ENCODE measurements around the gene ZNF658.
"Not testable (repeated sequence)": the region's sequence is repeated elsewhere in the genome, so short reads cannot be mapped to it uniquely, and the experiment has no call there.

The ZNF658 gene

DNA sequence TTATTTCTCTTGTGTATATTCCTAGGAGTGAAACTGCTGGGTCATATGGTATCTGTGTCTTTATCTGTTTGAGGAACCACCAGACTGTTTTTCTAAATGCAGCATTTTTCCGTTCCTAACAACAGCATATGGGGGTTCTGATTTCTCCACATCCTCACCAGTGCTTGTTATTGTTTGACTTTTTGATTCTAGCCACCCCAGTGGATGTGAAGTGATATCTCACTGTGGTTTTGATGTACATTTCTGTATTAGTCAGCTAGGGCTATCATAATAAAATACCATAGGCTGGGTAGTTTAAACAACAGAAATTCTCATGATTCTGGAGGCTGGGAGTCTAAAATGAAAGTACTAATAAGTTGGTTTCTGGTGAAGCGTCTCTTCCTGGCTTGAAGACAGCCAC is 9.0 kb downstream of the ZNF658 start:
- H3K9me3 ChIP-seq (ENCODE audit: insufficient read depth, low read depth, low read length); H3K27me3 ChIP-seq (ENCODE audit: insufficient read depth, low read length, poor library complexity, severe bottlenecking); H4K20me1 ChIP-seq (ENCODE audit: insufficient read depth, low read length, poor library complexity, severe bottlenecking); H3F3A ChIP-seq (ENCODE audit: low read depth); H2AFZ ChIP-seq (ENCODE audit: low read length); H3K79me2 ChIP-seq (ENCODE audit: insufficient read depth, low read length); H3K4me1 ChIP-seq (ENCODE audit: insufficient read depth, low read length, poor library complexity, severe bottlenecking); H3K4me2 ChIP-seq (ENCODE audit: low read depth, low read length, poor library complexity, severe bottlenecking); H3K9ac ChIP-seq (ENCODE audit: low read depth, low read length, poor library complexity, severe bottlenecking); H3K4me3 ChIP-seq (ENCODE audit: low read length, poor library complexity, severe bottlenecking); H3K9me2 ChIP-seq (replicated peaks; ENCODE audit: low read depth, low read length); H3K36me3 ChIP-seq (ENCODE audit: insufficient read depth, low read length): not testable (repeated sequence)

DNA sequence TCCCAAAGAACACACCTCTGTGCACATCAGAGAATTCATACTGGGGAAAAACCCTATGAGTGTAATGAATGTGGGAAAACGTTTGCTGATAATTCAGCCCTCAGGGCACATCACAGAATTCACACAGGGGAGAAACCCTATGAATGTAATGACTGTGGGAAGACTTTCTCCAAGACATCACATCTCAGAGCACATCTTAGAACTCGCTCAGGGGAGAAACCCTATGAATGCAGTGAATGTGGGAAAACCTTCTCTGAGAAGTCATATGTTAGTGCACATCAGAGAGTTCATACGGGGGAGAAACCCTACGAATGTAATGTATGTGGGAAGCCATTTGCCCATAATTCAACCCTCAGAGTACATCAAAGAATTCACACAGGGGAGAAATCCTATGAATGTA is 19.5 kb downstream of the ZNF658 start:
- not testable (repeated sequence) for H2AFZ ChIP-seq (ENCODE audit: low read length); H3K9me3 ChIP-seq (ENCODE audit: insufficient read depth, low read depth, low read length); H3K79me2 ChIP-seq (ENCODE audit: insufficient read depth, low read length); H3K4me3 ChIP-seq (ENCODE audit: low read length, poor library complexity, severe bottlenecking); H3K36me3 ChIP-seq (ENCODE audit: insufficient read depth, low read length); H4K20me1 ChIP-seq (ENCODE audit: insufficient read depth, low read length, poor library complexity, severe bottlenecking); H3K4me1 ChIP-seq (ENCODE audit: insufficient read depth, low read length, poor library complexity, severe bottlenecking); H3F3A ChIP-seq (ENCODE audit: low read depth); H3K27me3 ChIP-seq (ENCODE audit: insufficient read depth, low read length, poor library complexity, severe bottlenecking); H3K4me2 ChIP-seq (ENCODE audit: low read depth, low read length, poor library complexity, severe bottlenecking); H3K9ac ChIP-seq (ENCODE audit: low read depth, low read length, poor library complexity, severe bottlenecking); H3K9me2 ChIP-seq (replicated peaks; ENCODE audit: low read depth, low read length)

DNA sequence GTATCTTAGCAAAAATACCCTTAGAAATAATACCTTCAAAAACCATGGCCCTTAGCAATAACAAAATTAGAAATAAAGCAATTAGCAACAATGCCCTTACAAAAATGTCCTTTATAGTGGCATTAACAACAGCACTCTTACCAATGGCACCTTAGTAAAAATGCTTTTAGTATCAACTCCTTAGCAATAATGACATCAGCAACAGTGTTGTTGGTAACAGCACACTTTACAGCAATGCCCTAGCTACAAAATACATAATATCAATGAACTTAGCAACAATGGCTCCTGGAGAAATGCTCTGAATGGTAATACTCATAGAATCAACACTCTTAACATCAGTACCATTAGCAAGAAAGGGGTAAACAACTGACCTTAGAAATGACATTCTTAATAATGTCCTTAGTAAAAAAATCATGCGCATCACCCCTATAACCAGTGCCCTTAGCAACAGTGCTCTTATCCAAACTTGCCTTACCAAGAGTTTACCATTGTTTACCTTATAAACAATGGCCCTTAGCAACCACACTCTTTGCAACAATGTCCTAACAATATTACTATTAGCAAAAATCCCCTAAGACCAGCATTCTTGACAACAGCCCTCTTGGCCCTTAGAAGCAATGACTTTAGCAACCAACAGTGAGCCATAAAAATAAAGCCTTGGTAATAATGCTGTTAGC is 35.8 kb downstream of the ZNF658 start:
- H3K36me3 ChIP-seq (ENCODE audit: insufficient read depth, low read length); H3K27me3 ChIP-seq (ENCODE audit: insufficient read depth, low read length, poor library complexity, severe bottlenecking); H4K20me1 ChIP-seq (ENCODE audit: insufficient read depth, low read length, poor library complexity, severe bottlenecking); H3K79me2 ChIP-seq (ENCODE audit: insufficient read depth, low read length); H3K4me3 ChIP-seq (ENCODE audit: low read length, poor library complexity, severe bottlenecking); H3K4me2 ChIP-seq (ENCODE audit: low read depth, low read length, poor library complexity, severe bottlenecking); H3K9ac ChIP-seq (ENCODE audit: low read depth, low read length, poor library complexity, severe bottlenecking); H3K9me3 ChIP-seq (ENCODE audit: insufficient read depth, low read depth, low read length); H2AFZ ChIP-seq (ENCODE audit: low read length); H3F3A ChIP-seq (ENCODE audit: low read depth); H3K4me1 ChIP-seq (ENCODE audit: insufficient read depth, low read length, poor library complexity, severe bottlenecking); H3K9me2 ChIP-seq (replicated peaks; ENCODE audit: low read depth, low read length): not testable (repeated sequence)

DNA sequence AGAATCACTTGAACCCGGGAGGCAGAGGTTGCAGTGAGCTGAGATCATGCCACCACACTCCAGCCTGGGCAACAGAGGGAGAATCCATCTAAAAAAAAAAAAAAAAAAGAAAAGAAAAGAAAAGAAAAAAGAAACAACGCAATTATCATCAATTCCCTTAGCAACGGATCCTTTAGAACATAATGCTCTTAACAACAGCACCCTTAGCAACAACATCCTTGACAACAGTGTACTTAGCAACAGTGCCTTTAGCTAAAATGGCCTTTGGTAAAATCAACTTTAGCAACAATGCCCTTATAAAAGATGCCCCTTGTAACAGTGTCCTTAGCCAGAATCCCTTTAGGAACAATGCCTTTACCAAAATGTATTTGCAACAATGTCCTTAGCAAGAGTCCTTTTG is 37.1 kb downstream of the ZNF658 start:
- H3F3A ChIP-seq (ENCODE audit: low read depth); H3K36me3 ChIP-seq (ENCODE audit: insufficient read depth, low read length); H3K27me3 ChIP-seq (ENCODE audit: insufficient read depth, low read length, poor library complexity, severe bottlenecking); H4K20me1 ChIP-seq (ENCODE audit: insufficient read depth, low read length, poor library complexity, severe bottlenecking); H2AFZ ChIP-seq (ENCODE audit: low read length); H3K9me2 ChIP-seq (replicated peaks; ENCODE audit: low read depth, low read length); H3K79me2 ChIP-seq (ENCODE audit: insufficient read depth, low read length); H3K9me3 ChIP-seq (ENCODE audit: insufficient read depth, low read depth, low read length); H3K9ac ChIP-seq (ENCODE audit: low read depth, low read length, poor library complexity, severe bottlenecking); H3K4me2 ChIP-seq (ENCODE audit: low read depth, low read length, poor library complexity, severe bottlenecking); H3K4me1 ChIP-seq (ENCODE audit: insufficient read depth, low read length, poor library complexity, severe bottlenecking); H3K4me3 ChIP-seq (ENCODE audit: low read length, poor library complexity, severe bottlenecking): not testable (repeated sequence)

DNA sequence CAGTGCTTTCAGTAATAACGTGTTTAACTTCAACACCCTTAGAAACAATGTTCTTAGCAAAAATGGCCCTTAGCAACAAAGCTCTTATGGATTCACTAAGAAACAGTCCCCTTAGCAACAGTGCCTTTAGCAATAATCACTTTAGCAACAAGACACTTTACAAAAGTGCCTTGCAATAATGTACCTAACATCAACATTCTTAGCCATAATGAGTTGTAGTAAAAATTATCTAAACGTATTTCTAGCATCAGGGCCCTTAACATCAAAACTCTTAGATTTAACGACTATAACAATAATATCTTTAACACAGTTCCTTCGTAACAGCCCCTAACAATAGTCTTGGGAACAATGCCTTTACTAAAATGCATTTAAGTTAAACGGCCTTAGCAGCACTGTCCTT is 37.8 kb downstream of the ZNF658 start:
- not testable (repeated sequence) for H4K20me1 ChIP-seq (ENCODE audit: insufficient read depth, low read length, poor library complexity, severe bottlenecking); H3F3A ChIP-seq (ENCODE audit: low read depth); H3K36me3 ChIP-seq (ENCODE audit: insufficient read depth, low read length); H3K4me1 ChIP-seq (ENCODE audit: insufficient read depth, low read length, poor library complexity, severe bottlenecking); H3K9me2 ChIP-seq (replicated peaks; ENCODE audit: low read depth, low read length); H3K79me2 ChIP-seq (ENCODE audit: insufficient read depth, low read length); H3K9ac ChIP-seq (ENCODE audit: low read depth, low read length, poor library complexity, severe bottlenecking); H3K27me3 ChIP-seq (ENCODE audit: insufficient read depth, low read length, poor library complexity, severe bottlenecking); H2AFZ ChIP-seq (ENCODE audit: low read length); H3K4me3 ChIP-seq (ENCODE audit: low read length, poor library complexity, severe bottlenecking); H3K9me3 ChIP-seq (ENCODE audit: insufficient read depth, low read depth, low read length); H3K4me2 ChIP-seq (ENCODE audit: low read depth, low read length, poor library complexity, severe bottlenecking)

DNA sequence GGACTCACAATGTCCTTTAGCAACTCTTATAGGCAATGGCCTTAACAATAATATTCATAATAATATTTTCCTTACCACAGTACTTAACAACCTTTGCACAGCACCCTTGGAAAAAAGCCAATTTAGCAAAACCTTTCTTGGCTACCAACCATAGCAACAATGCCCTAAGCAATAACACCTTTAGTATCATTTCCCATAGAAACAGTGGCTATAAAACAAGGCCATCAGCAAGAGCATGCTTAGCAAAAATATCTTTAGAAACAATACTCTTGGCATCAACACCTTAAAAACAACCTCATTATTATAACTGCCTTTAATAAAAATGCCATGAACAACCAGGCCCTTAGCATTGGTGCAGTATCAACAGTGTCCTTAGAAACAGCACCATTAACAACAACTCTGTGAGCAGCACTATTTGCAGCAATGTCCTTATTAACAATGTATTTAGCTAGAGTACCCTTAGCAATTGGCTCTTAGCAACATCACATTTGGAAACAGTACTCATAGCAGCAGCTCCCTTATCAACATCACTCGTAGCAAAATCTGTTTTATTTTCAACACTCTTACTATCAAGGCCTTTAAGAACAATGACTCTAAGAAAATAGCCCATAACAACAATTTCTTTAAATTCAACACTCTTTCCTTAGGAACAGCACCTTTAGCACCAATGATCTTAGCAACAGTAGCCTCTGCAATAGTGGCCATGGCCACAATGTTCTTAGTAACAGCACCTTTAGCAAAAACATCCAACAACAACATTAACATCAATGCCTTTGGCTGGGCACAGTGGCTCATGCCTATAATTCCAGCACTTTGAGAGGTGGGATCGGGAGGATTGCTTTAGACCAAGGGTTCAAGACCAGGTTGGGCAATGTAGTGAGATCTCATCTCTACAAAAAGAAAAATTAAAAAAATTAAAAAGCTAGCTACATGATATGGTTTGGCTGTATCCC is 39.6 kb downstream of the ZNF658 start:
- not testable (repeated sequence) for H3K9me2 ChIP-seq (replicated peaks; ENCODE audit: low read depth, low read length); H3K9me3 ChIP-seq (ENCODE audit: insufficient read depth, low read depth, low read length); H3F3A ChIP-seq (ENCODE audit: low read depth); H2AFZ ChIP-seq (ENCODE audit: low read length); H3K79me2 ChIP-seq (ENCODE audit: insufficient read depth, low read length); H3K27me3 ChIP-seq (ENCODE audit: insufficient read depth, low read length, poor library complexity, severe bottlenecking); H3K9ac ChIP-seq (ENCODE audit: low read depth, low read length, poor library complexity, severe bottlenecking); H3K36me3 ChIP-seq (ENCODE audit: insufficient read depth, low read length); H4K20me1 ChIP-seq (ENCODE audit: insufficient read depth, low read length, poor library complexity, severe bottlenecking); H3K4me1 ChIP-seq (ENCODE audit: insufficient read depth, low read length, poor library complexity, severe bottlenecking); H3K4me2 ChIP-seq (ENCODE audit: low read depth, low read length, poor library complexity, severe bottlenecking); H3K4me3 ChIP-seq (ENCODE audit: low read length, poor library complexity, severe bottlenecking)

DNA sequence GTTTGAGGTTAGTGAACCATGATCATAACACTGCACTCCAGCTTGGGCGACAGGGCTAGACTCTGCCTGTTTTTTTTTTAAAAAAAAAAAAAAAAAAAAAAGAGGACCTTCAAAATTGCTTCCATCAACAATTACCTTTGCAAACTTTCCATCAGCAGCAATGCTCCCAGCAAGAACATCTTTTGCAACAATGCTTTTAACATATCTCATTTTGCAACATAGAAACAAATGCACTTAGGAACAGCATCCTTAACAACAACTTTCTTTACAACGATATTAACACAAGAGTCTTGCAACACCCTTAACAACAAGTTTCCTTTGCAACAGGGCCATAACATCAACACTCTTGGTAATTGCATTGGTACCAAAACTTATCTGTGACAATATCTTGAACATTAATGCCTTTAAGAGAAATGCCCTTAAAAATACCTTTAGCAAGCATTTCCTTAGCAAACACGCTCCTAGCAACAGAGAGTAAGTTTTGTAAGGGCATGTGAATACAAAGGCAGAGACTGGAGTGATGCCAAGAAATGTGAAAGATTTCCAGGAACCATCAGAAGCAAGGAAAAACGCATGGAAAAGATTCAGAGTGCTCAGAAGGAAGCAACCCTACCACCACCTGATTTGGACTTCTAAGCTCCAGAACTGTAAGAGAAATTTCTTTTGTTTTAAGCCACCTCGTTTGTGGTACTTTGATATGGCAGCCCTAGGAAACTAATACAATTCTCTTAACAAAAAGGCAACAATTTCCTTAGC is 42.1 kb downstream of the ZNF658 start:
- not testable (repeated sequence) for H3K9me3 ChIP-seq (ENCODE audit: insufficient read depth, low read depth, low read length); H3K9ac ChIP-seq (ENCODE audit: low read depth, low read length, poor library complexity, severe bottlenecking); H3F3A ChIP-seq (ENCODE audit: low read depth); H3K4me1 ChIP-seq (ENCODE audit: insufficient read depth, low read length, poor library complexity, severe bottlenecking); H3K4me2 ChIP-seq (ENCODE audit: low read depth, low read length, poor library complexity, severe bottlenecking); H3K36me3 ChIP-seq (ENCODE audit: insufficient read depth, low read length); H3K79me2 ChIP-seq (ENCODE audit: insufficient read depth, low read length); H3K27me3 ChIP-seq (ENCODE audit: insufficient read depth, low read length, poor library complexity, severe bottlenecking); H3K9me2 ChIP-seq (replicated peaks; ENCODE audit: low read depth, low read length); H3K4me3 ChIP-seq (ENCODE audit: low read length, poor library complexity, severe bottlenecking); H4K20me1 ChIP-seq (ENCODE audit: insufficient read depth, low read length, poor library complexity, severe bottlenecking); H2AFZ ChIP-seq (ENCODE audit: low read length)
